ENCODE measurements around the gene CEACAM21.

The CEACAM21 gene

DNA sequence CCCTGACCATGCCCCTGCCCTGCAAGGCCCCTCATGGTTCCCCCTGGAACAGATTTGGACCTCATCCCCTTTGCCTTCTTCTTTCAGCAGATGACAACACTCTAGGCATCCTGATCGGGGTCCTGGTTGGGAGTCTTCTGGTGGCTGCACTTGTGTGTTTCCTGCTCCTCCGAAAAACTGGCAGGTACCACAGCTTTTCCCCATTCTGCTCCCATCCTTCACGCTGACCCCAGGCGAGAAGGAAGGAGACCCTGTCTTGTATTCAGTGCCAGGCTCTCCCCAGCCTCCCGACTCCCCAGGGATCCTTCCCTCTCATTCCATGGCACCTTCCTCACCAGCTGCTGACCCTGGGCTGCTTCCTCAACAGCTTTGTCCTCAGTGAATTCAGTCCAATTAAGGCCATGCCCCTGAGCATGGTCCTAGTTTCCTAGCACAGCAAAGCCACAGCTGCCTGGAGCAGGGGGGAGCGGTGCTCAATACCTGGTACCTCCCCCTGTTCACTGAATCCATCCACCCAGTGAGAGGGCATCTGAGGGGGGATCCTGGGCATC lies 8.4 kb downstream of the CEACAM21 start:
- DNase-seq (ENCODE audit: low read depth) = no peak
- TF ChIP-seq, protein P1, sequence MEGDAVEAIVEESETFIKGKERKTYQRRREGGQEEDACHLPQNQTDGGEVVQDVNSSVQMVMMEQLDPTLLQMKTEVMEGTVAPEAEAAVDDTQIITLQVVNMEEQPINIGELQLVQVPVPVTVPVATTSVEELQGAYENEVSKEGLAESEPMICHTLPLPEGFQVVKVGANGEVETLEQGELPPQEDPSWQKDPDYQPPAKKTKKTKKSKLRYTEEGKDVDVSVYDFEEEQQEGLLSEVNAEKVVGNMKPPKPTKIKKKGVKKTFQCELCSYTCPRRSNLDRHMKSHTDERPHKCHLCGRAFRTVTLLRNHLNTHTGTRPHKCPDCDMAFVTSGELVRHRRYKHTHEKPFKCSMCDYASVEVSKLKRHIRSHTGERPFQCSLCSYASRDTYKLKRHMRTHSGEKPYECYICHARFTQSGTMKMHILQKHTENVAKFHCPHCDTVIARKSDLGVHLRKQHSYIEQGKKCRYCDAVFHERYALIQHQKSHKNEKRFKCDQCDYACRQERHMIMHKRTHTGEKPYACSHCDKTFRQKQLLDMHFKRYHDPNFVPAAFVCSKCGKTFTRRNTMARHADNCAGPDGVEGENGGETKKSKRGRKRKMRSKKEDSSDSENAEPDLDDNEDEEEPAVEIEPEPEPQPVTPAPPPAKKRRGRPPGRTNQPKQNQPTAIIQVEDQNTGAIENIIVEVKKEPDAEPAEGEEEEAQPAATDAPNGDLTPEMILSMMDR (conservative IDR thresholded peaks at IDR 0.05; ENCODE audit: low read length) = no peak
- H3K4me3 ChIP-seq (ENCODE audit: low read length) = no peak overlapping the region

DNA sequence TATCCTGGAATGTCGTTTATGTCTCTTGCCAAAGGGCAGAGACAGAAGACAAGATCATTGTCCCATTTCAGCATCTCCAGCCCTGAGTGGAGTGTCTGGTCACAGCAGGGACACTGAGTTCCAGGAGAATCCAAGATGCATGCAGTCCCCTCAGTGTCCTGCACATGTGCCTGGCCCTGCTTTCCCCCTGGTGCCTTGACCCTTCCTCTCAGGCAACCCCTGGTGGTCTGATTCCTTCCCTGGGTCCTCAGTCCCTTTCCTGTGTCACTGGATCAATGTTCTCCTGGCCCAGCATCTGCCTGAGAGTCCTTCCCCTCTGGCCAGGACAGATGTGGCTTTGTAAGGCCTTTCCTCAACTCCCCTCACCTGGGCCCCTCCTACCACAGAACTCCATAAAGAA lies 9.0 kb downstream of the CEACAM21 start:
- TF ChIP-seq, protein P1 (conservative IDR thresholded peaks at IDR 0.05; ENCODE audit: low read length) = no peak
- DNase-seq (ENCODE audit: low read depth) = no peak
- H3K4me3 ChIP-seq (ENCODE audit: low read length) = no peak overlapping the region

DNA sequence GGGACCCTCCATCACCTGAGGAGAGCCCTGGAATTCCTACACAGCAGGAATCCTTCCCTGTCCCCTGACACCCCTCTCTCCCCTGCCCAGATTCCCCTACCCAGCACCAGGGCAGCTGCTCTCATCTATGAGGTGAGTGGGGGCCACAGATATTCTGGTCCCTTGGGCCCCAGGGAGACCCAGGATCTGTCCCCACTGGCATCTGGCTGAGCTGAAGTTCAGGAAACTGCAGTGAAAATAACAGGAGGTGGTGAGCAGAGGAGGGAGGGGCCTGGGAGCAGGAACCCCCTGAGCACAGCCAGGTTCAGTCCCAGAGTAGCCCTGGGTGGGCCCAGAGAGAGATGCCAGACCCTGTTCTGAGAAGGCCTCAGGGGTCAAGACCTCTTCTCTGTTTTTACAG lies 10.1 kb downstream of the CEACAM21 start:
- DNase-seq (ENCODE audit: low read depth) = no peak
- TF ChIP-seq, protein P1 (conservative IDR thresholded peaks at IDR 0.05; ENCODE audit: low read length) = no peak
- H3K4me3 ChIP-seq (ENCODE audit: low read length) = no peak overlapping the region

DNA sequence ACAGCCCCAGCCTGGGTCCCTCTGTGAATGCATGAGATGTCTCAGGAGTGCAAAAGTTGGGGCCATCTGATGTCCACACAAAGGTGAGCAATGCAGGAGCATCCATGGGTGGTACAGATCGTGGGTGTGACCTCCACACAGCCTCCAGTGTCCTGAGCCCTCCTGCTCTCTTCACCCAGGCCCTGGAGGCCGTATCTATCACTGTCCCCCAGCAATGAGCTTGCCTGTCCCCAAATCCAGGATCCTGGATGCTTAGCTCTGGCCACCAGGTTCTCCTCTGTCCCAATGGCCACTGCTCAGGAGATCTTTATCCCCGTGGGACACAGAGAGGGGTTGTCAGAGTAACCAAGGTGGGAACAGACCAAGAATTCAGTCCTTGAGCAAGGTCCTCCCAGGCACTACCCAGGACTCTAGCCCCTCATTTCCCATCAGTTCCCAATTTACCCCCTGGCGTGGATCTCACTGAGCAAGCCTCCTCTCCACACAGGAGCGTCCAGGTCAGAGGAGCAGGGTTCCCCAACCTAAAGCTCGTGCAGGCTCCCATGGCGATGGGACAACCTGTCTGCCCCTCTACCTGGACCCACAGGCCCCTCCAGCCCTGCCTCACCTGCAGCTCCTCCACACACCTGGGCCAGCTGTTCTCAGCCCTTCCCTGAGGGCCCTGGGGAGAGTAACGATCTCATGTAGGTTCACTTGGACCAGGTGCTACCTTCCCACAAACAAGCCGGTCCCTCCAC lies 11.3 kb downstream of the CEACAM21 start:
- TF ChIP-seq, protein P1 (conservative IDR thresholded peaks at IDR 0.05; ENCODE audit: low read length) = no peak
- H3K4me3 ChIP-seq (ENCODE audit: low read length) = no peak overlapping the region
- no peak for DNase-seq (ENCODE audit: low read depth)

DNA sequence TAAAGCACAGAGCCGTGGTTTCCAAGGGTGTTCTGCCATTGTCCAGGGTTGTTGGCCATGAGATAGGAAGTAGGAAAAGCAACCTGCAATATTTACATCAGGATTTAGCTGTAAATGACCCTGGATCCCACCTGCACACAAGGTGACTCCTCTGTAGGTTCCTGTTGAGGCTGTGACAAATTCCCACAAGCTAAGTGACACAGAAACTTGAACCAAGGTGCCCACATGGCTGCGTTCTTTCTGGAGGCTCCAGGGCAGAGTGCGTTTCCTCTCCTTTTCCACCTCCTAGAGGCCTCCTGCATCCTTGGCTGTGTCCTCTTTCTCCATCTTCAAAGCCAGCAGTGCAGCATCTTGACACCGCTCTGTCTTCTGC lies 11.9 kb downstream of the CEACAM21 start:
- no peak overlapping the region for H3K4me3 ChIP-seq (ENCODE audit: low read length)
- TF ChIP-seq, protein P1 (conservative IDR thresholded peaks at IDR 0.05; ENCODE audit: low read length) = no peak
- DNase-seq (ENCODE audit: low read depth) = no peak

DNA sequence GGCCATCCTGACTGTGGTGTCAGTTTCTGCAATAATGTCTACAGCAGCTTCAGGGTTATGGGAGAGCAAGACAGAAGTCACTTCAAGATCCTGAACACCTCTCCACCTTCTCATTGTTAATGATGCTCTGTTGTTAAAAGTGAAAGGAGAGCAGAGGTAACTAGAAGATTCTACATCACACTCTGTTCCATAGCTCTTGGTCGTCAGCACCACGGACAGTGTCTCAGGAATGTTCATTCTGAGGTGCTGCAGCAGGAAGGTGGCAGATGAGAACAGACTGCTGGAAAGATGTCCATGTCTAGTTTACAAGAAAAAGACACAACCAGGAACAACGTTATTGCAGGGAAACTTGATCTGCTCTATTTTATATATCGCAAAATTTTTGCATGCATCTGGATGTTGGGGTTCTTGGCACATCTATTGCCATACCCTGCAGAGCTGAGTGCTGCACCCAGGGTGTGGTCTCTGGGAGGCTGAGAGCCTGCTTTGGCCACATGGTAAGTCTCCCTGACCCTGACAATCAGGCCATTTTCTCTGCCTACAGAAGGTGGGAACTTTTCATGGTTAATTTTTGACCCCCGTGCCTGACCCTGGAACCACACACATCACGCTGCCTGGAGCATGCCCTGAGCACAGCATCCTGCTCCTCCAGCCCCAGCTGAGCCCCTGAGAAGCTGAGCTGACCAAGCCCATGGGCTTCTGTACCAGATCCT lies 12.7 kb downstream of the CEACAM21 start:
- peak; percentile 16 for DNase-seq (ENCODE audit: low read depth)
- TF ChIP-seq, protein P1 (conservative IDR thresholded peaks at IDR 0.05; ENCODE audit: low read length) = no peak
- H3K4me3 ChIP-seq (ENCODE audit: low read length) = no peak overlapping the region

DNA sequence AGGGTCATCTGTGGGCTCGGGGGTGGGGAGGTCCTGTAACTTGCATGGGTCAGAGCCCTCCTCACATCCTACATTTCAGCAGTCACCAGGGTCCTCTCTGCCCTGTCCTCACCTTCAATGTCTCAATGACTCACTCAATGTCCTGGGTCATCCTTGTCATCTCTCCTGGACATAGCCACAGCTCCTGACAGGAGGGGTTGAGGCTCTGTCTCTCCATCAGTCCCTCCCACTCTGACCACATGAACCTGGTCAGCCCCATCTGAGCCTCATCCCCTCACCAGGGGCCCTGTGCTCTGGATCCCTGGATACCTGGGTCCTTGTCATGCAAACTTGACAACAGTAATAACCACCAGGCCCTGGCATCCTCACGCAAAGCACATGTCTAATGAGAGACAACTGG lies 13.4 kb downstream of the CEACAM21 start:
- no peak for DNase-seq (ENCODE audit: low read depth)
- H3K4me3 ChIP-seq (ENCODE audit: low read length) = no peak overlapping the region
- TF ChIP-seq, protein P1 (conservative IDR thresholded peaks at IDR 0.05; ENCODE audit: low read length) = no peak

All from AG10803 (cell line).